Fibroblast of mammary gland (primary cell): ENCODE data around the gene AGBL2.
"Not testable (repeated sequence)": the region's sequence is repeated elsewhere in the genome, so short reads cannot be mapped to it uniquely, and the experiment has no call there.

ENCODE experiments used
- DNase-seq: peaks from one replicate; pipeline ENCODE4 v3.0.0-alpha.2; 2010; ENCODE audit warnings: low read depth
- H3K4me3 ChIP-seq: 2 replicates; pipeline ENCODE4 v1.5.1; 2011; ENCODE audit warnings: low read depth, mild to moderate bottlenecking, low read length, moderate library complexity; ENCODE audit not compliant: control insufficient read depth
- CTCF ChIP-seq: conservative IDR thresholded peaks from 2 replicates; pipeline ENCODE4 v1.5.1; 2011; ENCODE audit warnings: low read depth, low read length, inconsistent platforms; ENCODE audit not compliant: control insufficient read depth, insufficient read depth

The AGBL2 gene

GRCh38 chr11:47715082-47715669 is at the start of gene AGBL2:
TSS of gene AGBL2 (minus strand) at chr11:47715369. CDS start at chr11:47714650, 719 bp downstream.
- peak within 1 kb of the TSS; percentile 82 for H3K4me3 ChIP-seq
- DNase-seq: peak; percentile 51
- no peak for TF ChIP-seq CTCF

- DNase-seq, H3K4me3 ChIP-seq: not testable (repeated sequence)
Observed at GRCh38 chr11:47759291-47759690, 44.1 kb upstream of the AGBL2 start.

- no peak for TF ChIP-seq CTCF
- H3K4me3 ChIP-seq: no peak overlapping the region
- DNase-seq: no peak
Observed at GRCh38 chr11:47756208-47756607, 41.0 kb upstream of the AGBL2 start.

- no peak overlapping the region for H3K4me3 ChIP-seq
- no peak for DNase-seq
- TF ChIP-seq CTCF: no peak
Observed at GRCh38 chr11:47750725-47751124, 35.6 kb upstream of the AGBL2 start.

GRCh38 chr11:47742494-47742893 is 27.3 kb upstream of the AGBL2 start:
- H3K4me3 ChIP-seq, DNase-seq: not testable (repeated sequence)

GRCh38 chr11:47737817-47738216 is 22.6 kb upstream of the AGBL2 start:
- not testable (repeated sequence) for DNase-seq

GRCh38 chr11:47732271-47732670 is 17.1 kb upstream of the AGBL2 start:
- no peak for TF ChIP-seq CTCF
- H3K4me3 ChIP-seq: no peak overlapping the region

More at GRCh38 chr11:47737817-47738216, 22.6 kb upstream of the AGBL2 start:
- not testable (repeated sequence) for H3K4me3 ChIP-seq

GRCh38 chr11:47731475-47731874 is 16.3 kb upstream of the AGBL2 start:
- no peak for TF ChIP-seq CTCF
- no peak for DNase-seq
- no peak overlapping the region for H3K4me3 ChIP-seq

More at GRCh38 chr11:47732271-47732670, 17.1 kb upstream of the AGBL2 start:
- DNase-seq: no peak
